ENCODE results near the gene RAB27A.

Gene RAB27A

DNA sequence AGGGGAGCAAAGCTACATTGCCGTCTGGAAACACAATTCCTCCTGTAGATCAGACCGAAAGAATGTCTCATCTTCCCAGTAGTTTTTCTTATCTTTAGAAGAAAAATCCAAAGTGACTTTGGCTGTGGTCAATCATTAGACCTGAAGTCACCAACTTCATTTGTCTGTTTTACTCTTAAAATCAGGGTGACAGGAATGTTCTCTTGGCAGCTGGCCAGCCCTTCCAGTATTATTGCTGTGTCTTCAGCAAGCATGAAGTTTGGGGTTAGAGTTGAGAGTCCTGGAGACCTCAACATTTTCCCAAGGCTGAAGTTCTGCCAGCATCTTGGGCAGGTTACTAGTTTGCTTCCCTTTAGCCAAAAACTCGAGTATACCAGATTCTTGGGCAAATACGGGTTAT is 125.3 kb downstream of the RAB27A start:
- DNase-seq (ENCODE audit: insufficient read length, low spot score) (no peak), FAIRE-seq (no peak)

Data from HTR-8/SVneo (cell line).